IPS-15b (cell line): Measurements from ENCODE around the gene KCTD21.
"Not testable (repeated sequence)": the region's sequence is repeated elsewhere in the genome, so short reads cannot be mapped to it uniquely, and the experiment has no call there.

Experiments
- H3K27me3 ChIP-seq: one replicate; pipeline ENCODE4 v1.6.1; 2013; ENCODE audit warnings: low read length; ENCODE audit not compliant: control insufficient read depth, insufficient read depth
- H3K36me3 ChIP-seq: one replicate; pipeline ENCODE4 v1.6.1; 2013; ENCODE audit warnings: low read length; ENCODE audit not compliant: control insufficient read depth, insufficient read depth
- H3K4me1 ChIP-seq: one replicate; pipeline ENCODE4 v1.6.1; 2013; ENCODE audit warnings: mild to moderate bottlenecking, low read length; ENCODE audit not compliant: control insufficient read depth, insufficient read depth
- H3K4me3 ChIP-seq: one replicate; pipeline ENCODE4 v1.5.1; 2013; ENCODE audit warnings: low read depth, low read length
- H3K9ac ChIP-seq: one replicate; pipeline ENCODE4 v1.6.1; 2013; ENCODE audit warnings: low read depth, mild to moderate bottlenecking, low read length
- H3K9me3 ChIP-seq: one replicate; pipeline ENCODE4 v1.6.1; 2013; ENCODE audit warnings: mild to moderate bottlenecking, low read length; ENCODE audit not compliant: control insufficient read depth, insufficient read depth

The KCTD21 gene

DNA sequence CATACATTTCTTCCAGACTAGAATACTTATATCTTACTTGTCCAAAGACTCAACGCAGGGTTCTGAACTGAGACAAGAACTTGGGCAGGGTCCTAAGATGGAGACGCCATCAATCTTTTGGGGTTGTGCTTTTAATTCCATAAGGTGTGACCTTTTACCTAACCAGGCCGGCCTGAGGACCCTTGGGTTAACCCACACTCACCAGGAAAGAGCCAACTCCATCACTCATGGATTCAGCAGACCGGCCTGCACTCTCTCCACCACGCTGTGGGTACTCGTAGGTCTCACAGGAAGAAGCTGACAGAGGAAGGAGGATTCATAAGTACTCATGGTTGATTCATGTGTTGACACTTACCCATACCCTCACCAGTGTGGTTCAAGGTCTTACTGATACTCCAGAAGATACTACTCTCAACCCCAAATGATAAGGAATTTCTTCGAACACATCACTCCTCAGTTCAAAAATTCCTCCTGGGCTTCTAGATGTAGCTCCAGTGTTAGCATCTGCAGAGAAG is 36.5 kb upstream of the KCTD21 start:
- no peaks in the 10 kb centered on the region for H3K27me3 ChIP-seq
- no peak overlapping the region for H3K9ac ChIP-seq
- no peak overlapping the region for H3K4me3 ChIP-seq
- H3K4me1 ChIP-seq = no peaks in the 10 kb centered on the region
- no peaks in the 10 kb centered on the region for H3K9me3 ChIP-seq
- peaks cover 13% of the 10 kb centered on the region for H3K36me3 ChIP-seq

DNA sequence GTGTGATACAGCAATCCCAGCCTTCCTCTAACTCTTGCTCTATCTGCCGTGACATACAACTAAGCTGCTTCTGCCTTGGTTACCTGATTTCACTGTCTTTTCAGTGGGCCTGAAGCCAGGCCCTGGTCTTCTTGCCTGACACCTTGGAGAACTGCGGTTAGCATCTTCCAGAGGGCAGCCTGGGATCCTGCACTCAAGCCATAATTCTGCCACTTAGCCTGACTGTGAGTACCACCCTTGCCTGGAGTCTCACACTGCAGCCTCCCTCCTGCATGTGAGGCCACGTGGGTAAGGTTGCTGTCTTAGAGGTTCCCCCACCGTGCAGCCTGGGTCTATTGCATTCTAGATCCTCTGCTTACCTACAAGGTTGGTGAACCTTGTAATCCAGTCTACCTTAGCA is 36.1 kb upstream of the KCTD21 start:
- Histone ChIP-seq H3K4me1 (no peaks in the 10 kb centered on the region), H3K9me3 (no peaks in the 10 kb centered on the region), H3K27me3 (no peaks in the 10 kb centered on the region), H3K4me3 (no peak overlapping the region), H3K36me3 (peaks cover 13% of the 10 kb centered on the region), H3K9ac (no peak overlapping the region)

- no peak overlapping the region for H3K9ac ChIP-seq
- H3K4me1 ChIP-seq = no peaks in the 10 kb centered on the region
Measured at GRCh38 chr11:78223320-78223954, 35.0 kb upstream of the KCTD21 start.

DNA sequence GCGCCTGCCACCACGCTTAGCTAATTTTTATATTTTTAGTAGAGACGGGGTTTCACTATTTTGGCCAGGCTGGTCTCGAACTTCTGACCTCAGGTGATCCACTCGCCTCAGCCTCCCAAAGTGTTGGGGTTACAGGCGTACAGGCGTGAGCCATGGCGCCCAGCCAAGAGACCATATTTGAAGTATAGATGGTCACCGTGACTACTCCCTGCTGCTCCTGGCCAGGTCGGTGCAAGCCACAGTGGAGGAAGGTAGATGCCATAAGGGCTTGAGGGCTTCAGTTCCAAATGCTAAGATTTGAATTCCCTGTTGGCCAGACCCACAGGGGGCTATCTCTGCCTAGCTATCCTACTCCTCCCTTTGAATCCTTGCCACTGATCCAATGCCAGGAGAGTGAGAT is 34.3 kb upstream of the KCTD21 start:
- H3K4me1 ChIP-seq, H3K27me3 ChIP-seq, H3K9me3 ChIP-seq, H3K9ac ChIP-seq, H3K4me3 ChIP-seq: not testable (repeated sequence)
- peaks cover 13% of the 10 kb centered on the region for H3K36me3 ChIP-seq

More at GRCh38 chr11:78223320-78223954, 35.0 kb upstream of the KCTD21 start:
- H3K36me3 ChIP-seq = peaks cover 13% of the 10 kb centered on the region
- no peak overlapping the region for H3K4me3 ChIP-seq
- H3K9me3 ChIP-seq = no peaks in the 10 kb centered on the region
- no peaks in the 10 kb centered on the region for H3K27me3 ChIP-seq

DNA sequence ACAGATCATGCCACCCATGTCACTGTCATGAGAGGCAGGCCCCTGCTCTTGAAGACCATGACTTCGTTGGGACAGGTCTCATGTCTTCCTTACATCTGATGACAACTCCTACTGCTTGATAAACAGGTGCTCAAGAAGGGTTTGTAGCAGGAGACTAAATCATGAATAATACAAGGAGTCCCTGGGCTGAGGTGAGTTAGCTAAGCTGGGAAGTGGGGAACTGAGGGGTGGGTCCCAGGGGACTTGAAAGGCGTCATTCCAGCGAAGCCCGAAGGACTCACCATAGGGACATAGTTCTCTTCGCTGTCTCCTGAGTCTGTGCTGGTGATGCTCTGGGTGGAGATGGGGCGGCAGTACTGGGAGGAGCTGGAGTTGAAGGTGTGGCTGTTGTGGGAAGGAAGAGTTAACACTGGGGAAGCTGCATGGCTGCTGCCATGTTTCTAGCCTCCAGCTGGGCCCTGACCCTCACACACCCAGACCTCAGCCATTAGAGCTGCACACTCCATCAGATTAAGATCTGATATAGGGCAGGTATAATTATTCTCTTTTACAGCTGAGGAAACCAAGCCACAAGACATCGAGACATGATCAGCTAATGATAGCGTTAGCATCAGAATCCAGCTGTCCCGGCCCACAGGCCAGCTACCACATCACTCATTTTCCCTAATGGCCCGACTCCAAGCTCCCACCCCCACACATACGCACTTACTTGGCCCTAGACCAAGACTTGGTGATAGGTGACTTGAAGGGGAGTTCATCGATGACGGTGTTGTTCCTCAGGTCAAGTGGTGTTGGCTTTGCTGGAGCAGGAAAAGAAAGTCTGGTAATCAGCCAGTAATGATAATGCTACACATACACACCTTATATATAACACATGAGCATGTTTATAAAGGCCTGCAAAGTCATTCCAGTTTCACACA is 33.2 kb upstream of the KCTD21 start:
- peaks cover 13% of the 10 kb centered on the region for H3K36me3 ChIP-seq
- no peaks in the 10 kb centered on the region for H3K27me3 ChIP-seq
- no peaks in the 10 kb centered on the region for H3K9me3 ChIP-seq

GRCh38 chr11:78220218-78221157 is 32.1 kb upstream of the KCTD21 start:
- Histone ChIP-seq H3K36me3 (peaks cover 13% of the 10 kb centered on the region), H3K9me3 (no peaks in the 10 kb centered on the region), H3K27me3 (no peaks in the 10 kb centered on the region)

More for the DNA sequence above, 33.2 kb upstream of the KCTD21 start:
- Histone ChIP-seq H3K4me3 (no peak overlapping the region), H3K4me1 (no peaks in the 10 kb centered on the region), H3K9ac (no peak overlapping the region)

DNA sequence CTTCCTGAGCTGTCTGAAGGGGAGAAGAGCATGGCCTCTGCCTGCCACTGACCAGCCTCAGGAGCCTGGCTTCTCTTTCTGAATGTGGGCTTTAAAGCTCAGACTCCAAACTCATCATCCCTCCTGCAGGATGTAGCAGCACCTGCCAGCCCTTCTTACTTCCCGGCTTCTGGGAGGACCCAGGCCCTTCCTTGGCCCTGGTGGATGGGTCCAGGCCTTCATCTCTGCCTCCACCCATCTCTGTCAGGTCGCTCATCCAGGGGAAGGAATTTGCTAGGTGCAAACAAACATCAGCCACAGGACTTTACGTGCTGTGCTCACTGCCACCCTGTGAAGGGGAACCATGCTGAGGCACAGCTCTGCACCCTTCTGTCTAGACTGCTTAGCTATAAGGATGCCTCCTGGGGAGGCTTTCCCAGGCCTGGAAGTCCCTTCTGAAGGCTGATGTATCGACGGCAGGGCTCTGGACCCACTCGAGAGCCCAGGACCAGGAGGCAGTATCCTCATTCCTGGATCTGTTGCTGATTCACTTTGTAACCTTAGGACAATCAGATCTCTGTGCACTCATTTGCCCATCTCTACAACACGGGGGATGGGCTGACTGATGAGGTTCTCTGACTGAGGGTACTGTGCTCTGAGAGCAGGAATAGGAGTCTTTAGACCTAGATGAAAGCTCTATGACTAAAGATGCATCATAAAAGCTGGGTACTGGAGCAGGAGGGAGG is 31.2 kb upstream of the KCTD21 start:
- no peaks in the 10 kb centered on the region for H3K4me1 ChIP-seq
- H3K9ac ChIP-seq = no peak overlapping the region
- H3K36me3 ChIP-seq = peaks cover 13% of the 10 kb centered on the region
- no peaks in the 10 kb centered on the region for H3K9me3 ChIP-seq
- H3K27me3 ChIP-seq = no peaks in the 10 kb centered on the region
- no peak overlapping the region for H3K4me3 ChIP-seq

More at GRCh38 chr11:78220218-78221157, 32.1 kb upstream of the KCTD21 start:
- H3K4me3 ChIP-seq = no peak overlapping the region
- no peaks in the 10 kb centered on the region for H3K4me1 ChIP-seq
- no peak overlapping the region for H3K9ac ChIP-seq

- Histone ChIP-seq H3K36me3 (peaks cover 14% of the 10 kb centered on the region), H3K4me1 (no peaks in the 10 kb centered on the region), H3K9me3 (no peaks in the 10 kb centered on the region)
Measured at GRCh38 chr11:78218707-78219492, 30.5 kb upstream of the KCTD21 start.

GRCh38 chr11:78217650-78218541 is 29.5 kb upstream of the KCTD21 start:
- Histone ChIP-seq H3K36me3 (peaks cover 13% of the 10 kb centered on the region), H3K27me3 (no peaks in the 10 kb centered on the region), H3K4me3 (no peak overlapping the region)

More at GRCh38 chr11:78218707-78219492, 30.5 kb upstream of the KCTD21 start:
- Histone ChIP-seq H3K9ac (no peak overlapping the region), H3K27me3 (no peaks in the 10 kb centered on the region), H3K4me3 (no peak overlapping the region)

More at GRCh38 chr11:78217650-78218541, 29.5 kb upstream of the KCTD21 start:
- H3K4me1 ChIP-seq = no peaks in the 10 kb centered on the region
- H3K9me3 ChIP-seq = no peaks in the 10 kb centered on the region
- no peak overlapping the region for H3K9ac ChIP-seq
